ENCODE measurements around the gene GSG1.

Gene GSG1

GRCh38 chr12:13095266-13095995 is 8.0 kb downstream of the GSG1 start:
- H3K4me2 ChIP-seq (ENCODE audit: insufficient read depth, low read length), result no peak overlapping the region
- peaks cover under 1% of the 10 kb centered on the region for H3K4me1 ChIP-seq (ENCODE audit: insufficient read depth, low read length)
- H3K9me3 ChIP-seq (ENCODE audit: insufficient read depth, low read length, severe bottlenecking), result no peaks in the 10 kb centered on the region
- H3K27ac ChIP-seq (ENCODE audit: low read length), result no peak overlapping the region
- peaks cover 24% of the 10 kb centered on the region for H3K27me3 ChIP-seq (ENCODE audit: insufficient read depth, low read length, poor library complexity)
- no peak overlapping the region for H2AFZ ChIP-seq (ENCODE audit: low read depth, low read length)
- no peaks in the 10 kb centered on the region for H3K36me3 ChIP-seq (ENCODE audit: insufficient read depth, low read length)
- H3K9ac ChIP-seq (ENCODE audit: low read depth, low read length), result no peak overlapping the region
- H3K79me2 ChIP-seq (ENCODE audit: insufficient read depth, low read length), result no peaks in the 10 kb centered on the region
- no peak overlapping the region for H3K4me3 ChIP-seq (ENCODE audit: low read depth in 1 of 2, low read length in 2 of 2)
- TF ChIP-seq CTCF (IDR thresholded peaks at IDR 0.05; ENCODE audit: borderline replicate concordance, extremely low read depth, low read length, poor library complexity, severe bottlenecking), result no peak
- TF ChIP-seq EZH2 (IDR thresholded peaks at IDR 0.05; ENCODE audit: borderline replicate concordance, low read depth, low read length, severe bottlenecking), result no peak
- H4K20me1 ChIP-seq (ENCODE audit: insufficient read depth, low read length), result no peaks in the 10 kb centered on the region
- DNase-seq (no peak), ATAC-seq (ENCODE audit: insufficient read depth, low read depth) (no peak)

- DNase-seq, result no peak
- Histone ChIP-seq H4K20me1 (ENCODE audit: insufficient read depth, low read length) (no peaks in the 10 kb centered on the region), H3K27me3 (ENCODE audit: insufficient read depth, low read length, poor library complexity) (peaks cover 24% of the 10 kb centered on the region), H3K36me3 (ENCODE audit: insufficient read depth, low read length) (no peaks in the 10 kb centered on the region), H3K9ac (ENCODE audit: low read depth, low read length) (no peak overlapping the region), H3K79me2 (ENCODE audit: insufficient read depth, low read length) (no peaks in the 10 kb centered on the region), H3K27ac (ENCODE audit: low read length) (no peak overlapping the region), H3K4me1 (ENCODE audit: insufficient read depth, low read length) (no peaks in the 10 kb centered on the region), H3K4me2 (ENCODE audit: insufficient read depth, low read length) (no peak overlapping the region), H3K9me3 (ENCODE audit: insufficient read depth, low read length, severe bottlenecking) (no peaks in the 10 kb centered on the region), H3K4me3 (ENCODE audit: low read depth in 1 of 2, low read length in 2 of 2) (no peak overlapping the region), H2AFZ (ENCODE audit: low read depth, low read length) (no peak overlapping the region)
- no peak for ATAC-seq (ENCODE audit: insufficient read depth, low read depth)
- TF ChIP-seq CTCF (IDR thresholded peaks at IDR 0.05; ENCODE audit: borderline replicate concordance, extremely low read depth, low read length, poor library complexity, severe bottlenecking) (no peak), EZH2 (IDR thresholded peaks at IDR 0.05; ENCODE audit: borderline replicate concordance, low read depth, low read length, severe bottlenecking) (no peak)
Observed at GRCh38 chr12:13094367-13094766, 9.1 kb downstream of the GSG1 start.

- Histone ChIP-seq H3K27ac (ENCODE audit: low read length) (no peak overlapping the region), H3K4me2 (ENCODE audit: insufficient read depth, low read length) (no peak overlapping the region), H3K36me3 (ENCODE audit: insufficient read depth, low read length) (no peaks in the 10 kb centered on the region), H3K9me3 (ENCODE audit: insufficient read depth, low read length, severe bottlenecking) (no peaks in the 10 kb centered on the region), H3K79me2 (ENCODE audit: insufficient read depth, low read length) (no peaks in the 10 kb centered on the region), H4K20me1 (ENCODE audit: insufficient read depth, low read length) (no peaks in the 10 kb centered on the region), H3K9ac (ENCODE audit: low read depth, low read length) (no peak overlapping the region), H3K4me1 (ENCODE audit: insufficient read depth, low read length) (no peaks in the 10 kb centered on the region), H3K4me3 (ENCODE audit: low read depth in 1 of 2, low read length in 2 of 2) (no peak overlapping the region), H2AFZ (ENCODE audit: low read depth, low read length) (no peak overlapping the region), H3K27me3 (ENCODE audit: insufficient read depth, low read length, poor library complexity) (peaks cover 24% of the 10 kb centered on the region)
- DNase-seq, result no peak
- ATAC-seq (ENCODE audit: insufficient read depth, low read depth), result no peak
- TF ChIP-seq CTCF (IDR thresholded peaks at IDR 0.05; ENCODE audit: borderline replicate concordance, extremely low read depth, low read length, poor library complexity, severe bottlenecking) (no peak), EZH2 (IDR thresholded peaks at IDR 0.05; ENCODE audit: borderline replicate concordance, low read depth, low read length, severe bottlenecking) (no peak)
Observed at GRCh38 chr12:13093848-13094220, 9.6 kb downstream of the GSG1 start.
